Caco-2 (cell line): Measurements from ENCODE around the gene ADAT2. TPM values are rescaled to one million over a fixed set of nuclear protein-coding genes. Genes with fewer than 3 reads are reported as not detected.

ENCODE experiments used
- BruUV-seq: library from RNA; stranded (reverse); fragments of 400-500 nt; replicated peaks from 2 replicates; lab custom pipeline; 2021; lab: Mats Ljungman, UMichigan
- CTCF ChIA-PET: fragments of 300-600 bp; sonication (Branson Sonifier 250); formaldehyde crosslinking; loops from one replicate; lab custom pipeline; 2022; ENCODE audit warnings: antibody characterized with exemption; lab: Charles Lee
- POLR2A ChIA-PET: fragments of 300-600 bp; sonication (Branson Sonifier 250); formaldehyde crosslinking; loops from one replicate; lab custom pipeline; 2022; ENCODE audit warnings: antibody characterized with exemption; lab: Charles Lee
- DNase-seq, 2 experiments: peaks; one replicate each; pipeline versions ENCODE4 v3.0.0 to v3.0.0-alpha.2; 2020 to 2022
- H3K27me3 ChIP-seq: replicated peaks from 2 replicates; pipeline ENCODE4 v1.6.0; 2011; ENCODE audit warnings: low read length; ENCODE audit not compliant: control insufficient read depth, insufficient read depth
- H3K36me3 ChIP-seq: 2 replicates; pipeline ENCODE4 v1.5.1; 2011; ENCODE audit warnings: low read length; ENCODE audit not compliant: control insufficient read depth, insufficient read depth
- H3K4me1 ChIP-seq: fragments of 250-450 bp; sonication (Bioruptor Pico); 2 replicates; pipeline ENCODE4 v1.5.1; 2020; ENCODE audit warnings: mild to moderate bottlenecking
- H3K4me3 ChIP-seq: 2 replicates; pipeline ENCODE4 v1.5.1; 2011; ENCODE audit warnings: low read depth, mild to moderate bottlenecking, control low read depth, low read length
- H3K9me3 ChIP-seq: fragments of 250-450 bp; sonication (Bioruptor Pico); 2 replicates; pipeline ENCODE4 v1.5.1; 2020; ENCODE audit warnings: mild to moderate bottlenecking, moderate library complexity
- H3K27ac Mint-ChIP-seq: one replicate; pipeline ENCODE4 v1.8.0; 2022; ENCODE audit warnings: mixed read lengths; ENCODE audit not compliant: unreplicated experiment
- H3K27me3 Mint-ChIP-seq: one replicate; pipeline ENCODE4 v1.8.0; 2022; ENCODE audit warnings: mixed read lengths; ENCODE audit not compliant: insufficient read depth, unreplicated experiment
- H3K36me3 Mint-ChIP-seq: one replicate; pipeline ENCODE4 v1.8.0; 2022; ENCODE audit warnings: mild to moderate bottlenecking, mixed read lengths; ENCODE audit not compliant: insufficient read depth, unreplicated experiment
- H3K4me1 Mint-ChIP-seq: one replicate; pipeline ENCODE4 v1.8.0; 2022; ENCODE audit warnings: low read depth, mixed read lengths; ENCODE audit not compliant: unreplicated experiment
- H3K4me3 Mint-ChIP-seq: one replicate; pipeline ENCODE4 v1.8.0; 2022; ENCODE audit warnings: mild to moderate bottlenecking, moderate library complexity, mixed read lengths; ENCODE audit not compliant: unreplicated experiment
- H3K9me3 Mint-ChIP-seq: one replicate; pipeline ENCODE4 v1.8.0; 2022; ENCODE audit warnings: mixed read lengths; ENCODE audit not compliant: unreplicated experiment
- CTCF ChIP-seq, 2 experiments: fragments of 200-600 bp in 1 of 2; IDR thresholded peaks; 1 replicate in 1 of 2; 2 replicates in 1 of 2; pipeline versions ENCODE4 v1.5.1 to v1.8.0; 2011 to 2022; ENCODE audit warnings: antibody characterized with exemption in 1 of 2, control low read depth in 1 of 2, inconsistent platforms in 1 of 2, low read depth in 1 of 2, low read length in 1 of 2, mild to moderate bottlenecking in 1 of 2, moderate library complexity in 1 of 2; ENCODE audit not compliant: insufficient read depth in 1 of 2, severe bottlenecking in 1 of 2, unreplicated experiment in 1 of 2
- intact Hi-C: fragments of 100-400 bp; cut with micrococcal nuclease; formaldehyde crosslinking; loops from one replicate; pipeline ENCODE4 v1.10.0; 2022; ENCODE audit not compliant: unreplicated experiment
- total RNA-seq: library from RNA; stranded (reverse); gene quantifications from 2 replicates; pipeline ENCODE4 v1.2.3, GENCODE V29; 2022

The ADAT2 gene
- total RNA-seq, 1 experiment from 2014 or later = 12.7 TPM

- no peaks in the 10 kb centered on the region for H3K9me3 ChIP-seq
- H3K36me3 Mint-ChIP-seq = no peaks in the 10 kb centered on the region
- POLR2A ChIA-PET = no interaction called here
- TF ChIP-seq CTCF (IDR thresholded peaks at IDR 0.05; ENCODE audit: insufficient read depth in 1 of 2, low read depth in 1 of 2, low read length in 1 of 2, severe bottlenecking in 1 of 2, unreplicated experiment in 1 of 2) = no peak
- H3K36me3 ChIP-seq = no peaks in the 10 kb centered on the region; the same call in 1 of the 2 replicates
- no peak overlapping the region for H3K4me3 ChIP-seq
- no peaks in the 10 kb centered on the region for H3K4me1 Mint-ChIP-seq
- CTCF ChIA-PET = no interaction called here
- no peaks in the 10 kb centered on the region for H3K27me3 ChIP-seq
- no peak overlapping the region for H3K4me3 Mint-ChIP-seq
- no TSS peak for BruUV-seq
- DNase-seq = no peak
- no peak overlapping the region for H3K27ac Mint-ChIP-seq
- intact Hi-C loops = no loop called here
- H3K4me1 ChIP-seq = no peaks in the 10 kb centered on the region
- H3K27me3 Mint-ChIP-seq = no peaks in the 10 kb centered on the region
- no peaks in the 10 kb centered on the region for H3K9me3 Mint-ChIP-seq
Measured at GRCh38 chr6:143443096-143443495, 7.4 kb downstream of the ADAT2 start.

- no peaks in the 10 kb centered on the region for H3K36me3 Mint-ChIP-seq
Measured at GRCh38 chr6:143441680-143442545, 8.6 kb downstream of the ADAT2 start.

GRCh38 chr6:143441010-143441409 is 9.5 kb downstream of the ADAT2 start:
- Mint-ChIP-seq H3K27me3 (no peaks in the 10 kb centered on the region), H3K4me1 (no peaks in the 10 kb centered on the region), H3K27ac (no peak overlapping the region), H3K4me3 (no peak overlapping the region), H3K36me3 (no peaks in the 10 kb centered on the region), H3K9me3 (no peaks in the 10 kb centered on the region)
- Histone ChIP-seq H3K4me1 (no peaks in the 10 kb centered on the region), H3K36me3 (no peaks in the 10 kb centered on the region; the same call in 1 of the 2 replicates), H3K27me3 (no peaks in the 10 kb centered on the region), H3K4me3 (no peak overlapping the region), H3K9me3 (no peaks in the 10 kb centered on the region)
- ChIA-PET CTCF (no interaction called here), POLR2A (no interaction called here)
- no peak for DNase-seq
- intact Hi-C loops = no loop called here
- TF ChIP-seq CTCF (IDR thresholded peaks at IDR 0.05; ENCODE audit: insufficient read depth in 1 of 2, low read depth in 1 of 2, low read length in 1 of 2, severe bottlenecking in 1 of 2, unreplicated experiment in 1 of 2) = no peak
- no TSS peak for BruUV-seq

More at GRCh38 chr6:143441680-143442545, 8.6 kb downstream of the ADAT2 start:
- H3K36me3 ChIP-seq = no peaks in the 10 kb centered on the region; the same call in 1 of the 2 replicates
- POLR2A ChIA-PET = no interaction called here
- Mint-ChIP-seq H3K27me3 (no peaks in the 10 kb centered on the region), H3K4me3 (no peak overlapping the region), H3K27ac (no peak overlapping the region), H3K4me1 (no peaks in the 10 kb centered on the region), H3K9me3 (no peaks in the 10 kb centered on the region)
- intact Hi-C loops = no loop called here
- BruUV-seq = no TSS peak
- no peak for TF ChIP-seq CTCF (IDR thresholded peaks at IDR 0.05; ENCODE audit: insufficient read depth in 1 of 2, low read depth in 1 of 2, low read length in 1 of 2, severe bottlenecking in 1 of 2, unreplicated experiment in 1 of 2)
- H3K4me1 ChIP-seq = no peaks in the 10 kb centered on the region
- no peaks in the 10 kb centered on the region for H3K9me3 ChIP-seq
- CTCF ChIA-PET = interaction anchor here (1.0 kb wide), 1 partner anchor 15 kb away, joined by 5 read pairs; no protein-coding TSS in a partner anchor
- H3K27me3 ChIP-seq = no peaks in the 10 kb centered on the region
- no peak overlapping the region for H3K4me3 ChIP-seq
- DNase-seq = no peak
